DOHH2 (cell line): ENCODE measurements around the gene LPIN1.

Source experiments
- CTCF ChIP-seq: fragments of 200-600 bp; sonication (generic); IDR thresholded peaks from one replicate; pipeline ENCODE4 v1.5.1; 2014; ENCODE audit warnings: antibody characterized with exemption, mild to moderate bottlenecking, low read depth, low read length; ENCODE audit not compliant: poor library complexity, severe bottlenecking
- EZH2phosphoT487 ChIP-seq: fragments of 200-600 bp; sonication (generic); IDR thresholded peaks from 2 replicates; pipeline ENCODE4 v1.6.1; 2017; ENCODE audit warnings: borderline replicate concordance, mild to moderate bottlenecking, antibody characterized with exemption, low read length, moderate library complexity, mixed read lengths

GRCh38 chr2:11862049-11862448 is 115.6 kb downstream of the LPIN1 start:
- no peak for TF ChIP-seq CTCF
- no peak for TF ChIP-seq EZH2phosphoT487
